ENCODE results near the gene FLAD1. TPM values are rescaled to one million over a fixed set of nuclear protein-coding genes. Genes with fewer than 3 reads are reported as not detected.

FLAD1 gene
- total and polyA plus RNA-seq, 2 of the 4 experiments (the other 2 are of a cell fraction), result 26.3 to 37.3 TPM

DNA sequence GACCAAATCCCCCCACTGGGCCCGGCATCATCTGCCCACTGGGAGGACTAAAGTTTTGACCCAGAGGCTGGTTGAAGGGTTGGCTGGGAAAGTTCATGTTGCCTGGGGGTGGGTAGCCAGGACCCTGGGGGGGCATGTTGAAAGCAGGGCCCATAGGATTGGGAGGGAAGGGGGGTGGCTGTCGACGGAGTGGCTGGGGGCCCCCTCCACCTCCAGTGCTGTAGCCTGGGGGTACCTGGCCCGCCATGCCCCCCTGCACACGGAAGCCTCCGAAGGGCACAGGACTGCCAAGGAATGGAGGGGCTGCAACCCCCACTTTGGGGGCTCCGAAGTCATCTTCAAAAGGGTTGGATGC is 23.7 kb upstream of the FLAD1 start:
- no TSS peak for BruUV-seq (replicated peaks)
- no peak overlapping the region for H3K27ac ChIP-seq (ENCODE audit: insufficient read depth, low read length)
- peaks cover 21 to 62% of the 10 kb centered on the region in 2 experiments; a peak in 3 of 4 replicates for H3K79me1 ChIP-seq (ENCODE audit: low read depth in 1 of 2, low read length in 2 of 2)
- no peak for ATAC-seq (ENCODE audit: low read depth)
- H3K9me3 ChIP-seq (ENCODE audit: control insufficient read depth, insufficient read depth, low read length), result no peaks in the 10 kb centered on the region
- H2AK5ac ChIP-seq (ENCODE audit: low read depth, low read length), result no peak overlapping the region
- H2BK5ac ChIP-seq (ENCODE audit: low read depth, low read length, poor library complexity, severe bottlenecking), result no peak overlapping the region
- TF ChIP-seq CHD1 (IDR thresholded peaks at IDR 0.05; ENCODE audit: low read depth, low read length), result no peak
- no peak for TF ChIP-seq MXI1 (IDR thresholded peaks at IDR 0.05; ENCODE audit: borderline replicate concordance, low read depth, low read length)
- H2AK9ac ChIP-seq (replicated peaks; ENCODE audit: low read depth, low read length, poor library complexity), result no peak overlapping the region
- DNase-seq, result no peak
- no peak overlapping the region for H2BK15ac ChIP-seq (ENCODE audit: low read depth, low read length)
- peaks cover 5% of the 10 kb centered on the region for H3K9me1 ChIP-seq (ENCODE audit: insufficient read depth, low read length)
- dilution Hi-C loops (cut with HindIII; ENCODE audit: low sequenced_read_pairs, unreplicated experiment) (no loop called here), intact Hi-C loops (cut with micrococcal nuclease) (loop anchor here (5.0 kb wide), 1 partner anchor 103 kb away; the partner anchor contains the start of gene EFNA4), in situ Hi-C loops (cut with MboI; ENCODE audit: low sequenced_read_pairs) (loop anchor here (10.0 kb wide), 1 partner anchor 95 kb away; the partner anchor contains the start of gene ADAM15)
- no CpG with 5 or more reads among the region's 7 CpGs for WGBS, 2 experiments (ENCODE audit: extremely low coverage in 2 of 2, insufficient read length in 1 of 2)
- H3K14ac ChIP-seq (replicated peaks; ENCODE audit: low read depth, low read length), result no peak overlapping the region
- no peak overlapping the region for H3K4me3 ChIP-seq (ENCODE audit: insufficient read depth, low read depth, low read length)
- no peak overlapping the region for H3K4ac ChIP-seq (ENCODE audit: low read depth, low read length)
- CTCF ChIA-PET, result no interaction called here
- H3K4me1 ChIP-seq (ENCODE audit: control insufficient read depth, insufficient read depth, low read length), result peaks cover 18% of the 10 kb centered on the region
- H4K8ac ChIP-seq (ENCODE audit: low read depth in 2 of 2, low read length in 2 of 2), result no peak overlapping the region
- no peak overlapping the region for H3K9ac ChIP-seq (ENCODE audit: low read depth, low read length)
- no peak overlapping the region for H3K23ac ChIP-seq (ENCODE audit: low read depth, low read length)
- no peak overlapping the region for H3K18ac ChIP-seq (ENCODE audit: low read depth, low read length)
- no peak overlapping the region for H2BK120ac ChIP-seq (ENCODE audit: low read depth, low read length)
- H4K20me1 ChIP-seq (ENCODE audit: insufficient read depth, low read length), result peaks cover 12% of the 10 kb centered on the region
- no peak overlapping the region for H4K91ac ChIP-seq (ENCODE audit: insufficient read depth, low read depth, low read length)
- no peak overlapping the region for H2BK20ac ChIP-seq (ENCODE audit: low read depth, low read length)
- POLR2A ChIA-PET (ENCODE audit: unreplicated experiment), result interaction anchor here (2.5 kb wide), 1 partner anchor 11 kb away, joined by 17 read pairs; the partner anchor contains the start of gene SHC1
- no peak overlapping the region for H4K5ac ChIP-seq (ENCODE audit: low read depth, low read length)
- H3K56ac ChIP-seq (ENCODE audit: extremely low read depth, insufficient read depth, low read length), result no peak overlapping the region
- H3K36me3 ChIP-seq (ENCODE audit: control insufficient read depth, insufficient read depth, low read length), result peaks cover 31% of the 10 kb centered on the region
- no peak overlapping the region for H2AFZ ChIP-seq (replicated peaks; ENCODE audit: low read length, poor library complexity)
- no peaks in the 10 kb centered on the region for H3K27me3 ChIP-seq (ENCODE audit: control insufficient read depth, insufficient read depth, low read length)
- no peak overlapping the region for H3K4me2 ChIP-seq (ENCODE audit: low read depth, low read length)
